Esophagus squamous epithelium (tissue), 5 donors: ENCODE results near the gene C1RL. TPM values are rescaled to one million over a fixed set of nuclear protein-coding genes. Genes with fewer than 3 reads are reported as not detected.
A peak's percentile ranks its signal among the peaks of the same experiment; 100 is the strongest.

ENCODE experiments used
- DNase-seq: peaks from one replicate; lab custom pipeline; 2025; lab: John Stamatoyannopoulos, UW
- H3K27ac ChIP-seq, 4 donors: fragments of 200-600 bp; sonication (generic); one replicate each; pipeline ENCODE4 v1.5.1; 2016 to 2019; ENCODE audit warnings: mild to moderate bottlenecking in 1 of 4
- H3K27me3 ChIP-seq, 4 donors: fragments of 200-600 bp; sonication (generic); 1 replicate in 3 of 4; 2 replicates in 1 of 4; pipeline versions ENCODE4 v1.5.1 to v1.6.0; 2017 to 2021; ENCODE audit warnings: antibody characterized with exemption in 1 of 4
- H3K36me3 ChIP-seq, 3 donors: fragments of 200-600 bp; sonication (generic); one replicate each; pipeline ENCODE4 v1.5.1; 2016 to 2019
- H3K4me1 ChIP-seq, 3 donors: fragments of 200-600 bp; sonication (generic); one replicate each; pipeline ENCODE4 v1.5.1; 2017 to 2019
- H3K4me3 ChIP-seq, 4 donors: fragments of 200-600 bp; sonication (generic); 1 replicate in 3 of 4; 2 replicates in 1 of 4; pipeline ENCODE4 v1.5.1; 2016 to 2019; ENCODE audit warnings: mild to moderate bottlenecking in 2 of 4, moderate library complexity in 1 of 4
- H3K9me3 ChIP-seq, 3 donors: fragments of 200-600 bp; sonication (generic); one replicate each; pipeline ENCODE4 v1.5.1; 2016 to 2019
- CTCF ChIP-seq, 6 experiments: fragments of 450-650 bp in 4 of 6; fragments of 200-600 bp in 2 of 6; sonication (generic) in 2 of 6; IDR thresholded peaks; one replicate each; pipeline ENCODE4 v1.5.1; 2016 to 2019; ENCODE audit warnings: antibody characterized with exemption in 6 of 6, mild to moderate bottlenecking in 4 of 6, moderate library complexity in 4 of 6
- POLR2A ChIP-seq, 4 donors: fragments of 450-650 bp; IDR thresholded peaks; one replicate each; pipeline ENCODE4 v1.6.1; 2017; ENCODE audit warnings: antibody characterized with exemption in 4 of 4, mild to moderate bottlenecking in 4 of 4, moderate library complexity in 3 of 4
- WGBS, 2 donors: methylation state at CpG; one replicate each; pipeline ENCODE4 v1.1.5; 2018; 5-methylcytosine and 5-hydroxymethylcytosine counted together
- intact Hi-C: fragments of 100-400 bp; cut with DNase I; formaldehyde crosslinking; loops from one replicate; pipeline ENCODE4 v1.15.0; 2022
- total RNA-seq, 4 donors: library from RNA; depleted of rRNA; stranded (reverse); fragments of >200 nt; gene quantifications; one replicate each; pipeline ENCODE4 v1.1.0, GENCODE V29; 2016
- donor health status: DM: yes; HTN: yes; CAD: no.

Gene C1RL
- total RNA-seq, 4 donors from 2014 or later = 13.0 to 53.2 (median 25.8) TPM

GRCh38 chr12:7075939-7076338 lies 33.1 kb downstream of the C1RL start:
- H3K9me3 ChIP-seq = no peaks in the 10 kb centered on the region
- no peak for TF ChIP-seq CTCF (IDR thresholded peaks at IDR 0.05)
- no peak for TF ChIP-seq POLR2A (IDR thresholded peaks at IDR 0.05)
- H3K4me1 ChIP-seq = peaks cover 16 to 28% (median 24%) of the 10 kb centered on the region in 3 donors
- intact Hi-C loops = no loop called here
- no peaks in the 10 kb centered on the region for H3K27me3 ChIP-seq
- no peak overlapping the region for H3K4me3 ChIP-seq
- WGBS, 2 donors = 47% methylated on average over 3 of the region's 3 CpGs
- DNase-seq = no peak
- peak overlapping the region in 2 of 4 donors; percentile 29 to 45 for H3K27ac ChIP-seq
- H3K36me3 ChIP-seq = peaks cover 0 to 7% (median 4%) of the 10 kb centered on the region in 3 donors

GRCh38 chr12:7075518-7075917 lies 33.5 kb downstream of the C1RL start:
- TF ChIP-seq CTCF (IDR thresholded peaks at IDR 0.05) (no peak), POLR2A (IDR thresholded peaks at IDR 0.05) (no peak)
- WGBS, 2 donors = 66 to 88% methylated on average over 2 to 3 of the region's 3 CpGs
- H3K27me3 ChIP-seq = no peaks in the 10 kb centered on the region
- H3K9me3 ChIP-seq = no peaks in the 10 kb centered on the region
- peak overlapping the region in 2 of 4 donors; percentile 29 to 45 for H3K27ac ChIP-seq
- H3K4me3 ChIP-seq = no peak overlapping the region
- H3K4me1 ChIP-seq = peaks cover 14 to 24% (median 20%) of the 10 kb centered on the region in 3 donors
- DNase-seq = no peak
- intact Hi-C loops = no loop called here
- peaks cover 0 to 4% (median 2%) of the 10 kb centered on the region in 3 donors for H3K36me3 ChIP-seq

- Histone ChIP-seq H3K4me3 (no peak overlapping the region), H3K4me1 (peaks cover 3 to 15% (median 7%) of the 10 kb centered on the region in 3 donors), H3K27ac (no peak overlapping the region), H3K36me3 (peaks cover 0 to 16% (median 0%) of the 10 kb centered on the region in 3 donors), H3K9me3 (no peaks in the 10 kb centered on the region), H3K27me3 (no peaks in the 10 kb centered on the region)
- no peak for DNase-seq
- 0 to 44% methylated on average over 1 of the region's 1 CpG for WGBS, 2 donors
- intact Hi-C loops = no loop called here
- TF ChIP-seq POLR2A (IDR thresholded peaks at IDR 0.05) = no peak
- TF ChIP-seq CTCF (IDR thresholded peaks at IDR 0.05) = no peak
These were observed 35.1 kb downstream of the C1RL start for GRCh38 chr12:7073946-7074345.

GRCh38 chr12:7072554-7072953 lies 36.5 kb downstream of the C1RL start:
- Histone ChIP-seq H3K27ac (no peak overlapping the region), H3K9me3 (no peaks in the 10 kb centered on the region), H3K4me1 (peaks cover 6 to 20% (median 11%) of the 10 kb centered on the region in 3 donors), H3K27me3 (no peaks in the 10 kb centered on the region), H3K4me3 (no peak overlapping the region), H3K36me3 (peaks cover 0 to 20% (median 0%) of the 10 kb centered on the region in 3 donors)
- intact Hi-C loops = no loop called here
- 80 to 94% methylated on average over 6 of the region's 6 CpGs for WGBS, 2 donors
- no peak for TF ChIP-seq POLR2A (IDR thresholded peaks at IDR 0.05)
- TF ChIP-seq CTCF (IDR thresholded peaks at IDR 0.05) = no peak
- no peak for DNase-seq

- no peak for TF ChIP-seq CTCF (IDR thresholded peaks at IDR 0.05)
- TF ChIP-seq POLR2A (IDR thresholded peaks at IDR 0.05) = no peak
- H3K4me3 ChIP-seq = no peak overlapping the region
- 86 to 94% methylated on average over 6 of the region's 6 CpGs for WGBS, 2 donors
- no peak overlapping the region for H3K27ac ChIP-seq
- no peak for DNase-seq
- H3K9me3 ChIP-seq = no peaks in the 10 kb centered on the region
- intact Hi-C loops = no loop called here
- H3K27me3 ChIP-seq = no peaks in the 10 kb centered on the region
- peaks cover 0 to 25% (median 0%) of the 10 kb centered on the region in 3 donors for H3K36me3 ChIP-seq
- H3K4me1 ChIP-seq = peaks cover 6 to 25% (median 15%) of the 10 kb centered on the region in 3 donors
These were observed 37.0 kb downstream of the C1RL start for GRCh38 chr12:7072035-7072434.
